AG09319 (cell line): ENCODE data around the gene TMEM14B.
A peak's percentile ranks its signal among the peaks of the same experiment; 100 is the strongest.

ENCODE experiments used
- DNase-seq: peaks from one replicate; pipeline ENCODE4 v3.0.0-alpha.2; 2010; ENCODE audit warnings: low read depth; ENCODE audit errors: extremely low read depth
- CTCF ChIP-seq: IDR thresholded peaks from 2 replicates; pipeline ENCODE4 v1.5.1; 2011; ENCODE audit warnings: low read depth, mild to moderate bottlenecking, inconsistent platforms, low read length, moderate library complexity

The TMEM14B gene

GRCh38 chr6:10794239-10794638 is 46.6 kb downstream of the TMEM14B start:
- no peak for TF ChIP-seq CTCF
- no peak for DNase-seq

DNA sequence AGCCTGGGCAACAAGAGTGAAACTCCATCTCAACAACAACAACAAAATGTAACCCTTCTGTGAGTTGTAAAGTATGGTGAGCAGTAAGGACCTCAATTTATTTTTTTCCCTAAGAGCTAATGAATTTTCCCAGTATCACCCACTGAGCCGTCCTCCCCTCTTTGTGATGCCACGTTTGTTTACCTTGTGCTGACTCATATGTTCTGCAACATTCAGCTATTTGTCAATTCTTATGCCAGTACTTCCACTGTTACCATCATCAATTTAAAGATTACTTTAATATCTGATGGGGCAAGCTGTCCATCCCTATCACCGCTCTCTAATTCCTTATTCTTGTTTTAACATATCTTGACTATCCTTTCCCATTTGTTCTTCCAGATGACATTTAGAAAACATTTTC is 53.2 kb downstream of the TMEM14B start:
- DNase-seq: peak; percentile 2
- TF ChIP-seq CTCF: no peak

GRCh38 chr6:10801224-10801848 is 53.7 kb downstream of the TMEM14B start:
- peak; percentile 20 for DNase-seq
- TF ChIP-seq CTCF: no peak; the same call in none of the 2 replicates
